MM.1S (cell line): Measurements from ENCODE around the gene PYGO1.

Experiments used
- CTCF ChIP-seq: fragments of 300-600 bp; sonication (generic); IDR thresholded peaks from 2 replicates; pipeline ENCODE4 v1.5.1; 2016; ENCODE audit warnings: antibody characterized with exemption, low read length, mixed read lengths
- EZH2 ChIP-seq: fragments of 300-600 bp; sonication (generic); optimal IDR thresholded peaks from 2 replicates; pipeline ENCODE3; 2017; ENCODE audit warnings: low read depth, mild to moderate bottlenecking, antibody characterized with exemption, low read length, mixed read lengths
- EZH2phosphoT487 ChIP-seq: fragments of 300-600 bp; sonication (generic); IDR thresholded peaks from 2 replicates; pipeline ENCODE4 v1.6.1; 2018; ENCODE audit warnings: antibody characterized with exemption, low read length

GRCh38 chr15:55562601-55563000, 25.5 kb downstream of the PYGO1 start:
- TF ChIP-seq EZH2phosphoT487: no peak
- no peak for TF ChIP-seq CTCF
- TF ChIP-seq EZH2: no peak
